ENCODE data around the gene YAF2.

Gene YAF2

GRCh38 chr12:42124764-42125387, 113.2 kb downstream of the YAF2 start:
- no peak for DNase-seq (ENCODE audit: low spot score)
- no peak overlapping the region for H3K27ac ChIP-seq
- CTCF ChIA-PET, result no interaction called here
- POLR2A ChIA-PET (ENCODE audit: low non-redundant PET), result no interaction called here
- TF ChIP-seq CTCF (conservative IDR thresholded peaks at IDR 0.05; ENCODE audit: low read depth), result no peak

- ChIA-PET CTCF (interaction anchor here (0.5 to 1.1 kb wide), 2 partner anchors 9 to 213 kb away, joined by 3 to 4 read pairs; no protein-coding TSS in a partner anchor), POLR2A (ENCODE audit: low non-redundant PET) (no interaction called here)
- no peak overlapping the region for H3K27ac ChIP-seq
- DNase-seq (ENCODE audit: low spot score), result no peak
- no peak for TF ChIP-seq CTCF (conservative IDR thresholded peaks at IDR 0.05; ENCODE audit: low read depth)
Measured at GRCh38 chr12:42119085-42119633, 118.9 kb downstream of the YAF2 start.

- POLR2A ChIA-PET (ENCODE audit: low non-redundant PET), result no interaction called here
- TF ChIP-seq CTCF (conservative IDR thresholded peaks at IDR 0.05; ENCODE audit: low read depth), result no peak
- DNase-seq (ENCODE audit: low spot score), result no peak
- CTCF ChIA-PET, result interaction anchor here (1.1 kb wide), 1 partner anchor 214 kb away, joined by 4 read pairs; no protein-coding TSS in a partner anchor
- no peak overlapping the region for H3K27ac ChIP-seq
Measured at GRCh38 chr12:42118136-42118879, 119.7 kb downstream of the YAF2 start.

- POLR2A ChIA-PET (ENCODE audit: low non-redundant PET), result no interaction called here
- no peak overlapping the region for H3K27ac ChIP-seq
- no peak for TF ChIP-seq CTCF (conservative IDR thresholded peaks at IDR 0.05; ENCODE audit: low read depth)
- CTCF ChIA-PET, result interaction anchor here (0.6 to 0.7 kb wide), 2 partner anchors 33 to 825 kb away, joined by 3 to 5 read pairs; no protein-coding TSS in a partner anchor
- DNase-seq (ENCODE audit: low spot score), result no peak
Measured at GRCh38 chr12:42109031-42109430, 129.0 kb downstream of the YAF2 start.
